Mesenchymal stem cell (in vitro differentiated cells and primary cell): ENCODE data around the gene SLC4A2.

Experiments
- DNase-seq: peaks from one replicate; pipeline ENCODE4 v3.0.0-alpha.2; 2013
- H2AFZ ChIP-seq: one replicate; pipeline ENCODE4 v1.6.1; 2013; ENCODE audit warnings: low read depth, mild to moderate bottlenecking, control low read depth, inconsistent platforms, low read length, moderate library complexity
- H2AK5ac ChIP-seq: 2 replicates; pipeline ENCODE4 v1.6.1; 2013; ENCODE audit warnings: low read length, moderate library complexity, mild to moderate bottlenecking, inconsistent platforms; ENCODE audit not compliant: severe bottlenecking
- H2BK120ac ChIP-seq: one replicate; pipeline ENCODE4 v1.6.1; 2013; ENCODE audit warnings: low read depth, mild to moderate bottlenecking, inconsistent platforms, low read length, moderate library complexity
- H2BK12ac ChIP-seq, 2 experiments: one replicate each; pipeline ENCODE4 v1.6.1; 2013; ENCODE audit warnings: inconsistent platforms in 2 of 2, low read length in 2 of 2, mild to moderate bottlenecking in 2 of 2, moderate library complexity in 2 of 2, control low read depth in 1 of 2
- H2BK15ac ChIP-seq: one replicate; pipeline ENCODE4 v1.6.1; 2013; ENCODE audit warnings: mild to moderate bottlenecking, low read depth, inconsistent platforms; ENCODE audit not compliant: poor library complexity, severe bottlenecking
- H2BK5ac ChIP-seq: 2 replicates; pipeline ENCODE4 v1.6.1; 2013; ENCODE audit warnings: low read depth, mild to moderate bottlenecking, low read length, control low read depth, inconsistent platforms; ENCODE audit not compliant: poor library complexity, severe bottlenecking
- H3K14ac ChIP-seq, 2 experiments: one replicate each; pipeline ENCODE4 v1.6.1; 2013; ENCODE audit warnings: inconsistent platforms in 2 of 2, low read length in 2 of 2, control low read depth in 1 of 2, mild to moderate bottlenecking in 1 of 2, moderate library complexity in 1 of 2
- H3K18ac ChIP-seq, 2 experiments: one replicate each; pipeline ENCODE4 v1.6.1; 2013; ENCODE audit warnings: inconsistent platforms in 2 of 2, low read length in 2 of 2, control low read depth in 1 of 2, low read depth in 1 of 2, mild to moderate bottlenecking in 1 of 2
- H3K23ac ChIP-seq, 2 experiments: one replicate each; pipeline ENCODE4 v1.6.1; 2013; ENCODE audit warnings: inconsistent platforms in 2 of 2, low read length in 2 of 2, mild to moderate bottlenecking in 2 of 2, moderate library complexity in 2 of 2, control low read depth in 1 of 2
- H3K27ac ChIP-seq: 2 replicates; pipeline ENCODE4 v1.5.1; 2013; ENCODE audit warnings: mild to moderate bottlenecking, moderate library complexity, low read length, control low read depth, inconsistent platforms; ENCODE audit not compliant: poor library complexity, severe bottlenecking
- H3K27me3 ChIP-seq, 2 experiments: 2 replicates each; pipeline versions ENCODE4 v1.6.1 to v1.7.0; 2013; ENCODE audit warnings: low read length in 2 of 2, mild to moderate bottlenecking in 2 of 2, moderate library complexity in 2 of 2, control low read depth in 1 of 2, inconsistent platforms in 1 of 2; ENCODE audit not compliant: control insufficient read depth in 1 of 2, insufficient read depth in 1 of 2
- H3K36me3 ChIP-seq, 2 experiments: 2 replicates each; pipeline versions ENCODE4 v1.6.1 to v1.7.0; 2013; ENCODE audit warnings: low read length in 2 of 2, control low read depth in 1 of 2, inconsistent platforms in 1 of 2, low read depth in 1 of 2, mild to moderate bottlenecking in 1 of 2; ENCODE audit not compliant: insufficient read depth in 2 of 2, control insufficient read depth in 1 of 2
- H3K4ac ChIP-seq, 2 experiments: one replicate each; pipeline ENCODE4 v1.6.1; 2013; ENCODE audit warnings: inconsistent platforms in 2 of 2, low read length in 2 of 2, mild to moderate bottlenecking in 2 of 2, moderate library complexity in 2 of 2, control low read depth in 1 of 2, low read depth in 1 of 2
- H3K4me1 ChIP-seq: 2 replicates; pipeline ENCODE4 v1.6.1; 2013; ENCODE audit warnings: low read depth, low read length, control low read depth; ENCODE audit not compliant: control insufficient read depth, insufficient read depth
- H3K4me2 ChIP-seq: 2 replicates; pipeline ENCODE4 v1.6.1; 2013; ENCODE audit warnings: low read length, mild to moderate bottlenecking, inconsistent platforms; ENCODE audit not compliant: poor library complexity, severe bottlenecking
- H3K4me3 ChIP-seq, 2 experiments: 2 replicates each; pipeline versions ENCODE4 v1.5.1 to v1.7.0; 2013; ENCODE audit warnings: low read length in 2 of 2, mild to moderate bottlenecking in 2 of 2, control low read depth in 1 of 2, low read depth in 1 of 2; ENCODE audit not compliant: insufficient read depth in 1 of 2
- H3K79me1 ChIP-seq: replicated peaks from 2 replicates; pipeline ENCODE4 v1.6.1; 2013; ENCODE audit warnings: mild to moderate bottlenecking, control low read depth, low read length, inconsistent platforms; ENCODE audit not compliant: poor library complexity, severe bottlenecking
- H3K9ac ChIP-seq: 2 replicates; pipeline ENCODE4 v1.7.0; 2013; ENCODE audit warnings: mild to moderate bottlenecking, low read length, moderate library complexity
- H3K9me3 ChIP-seq: 2 replicates; pipeline ENCODE4 v1.7.0; 2013; ENCODE audit warnings: mild to moderate bottlenecking, low read length; ENCODE audit not compliant: control insufficient read depth
- H4K8ac ChIP-seq: one replicate; pipeline ENCODE4 v1.6.1; 2013; ENCODE audit warnings: inconsistent platforms, mild to moderate bottlenecking, low read length, moderate library complexity
- H4K91ac ChIP-seq: one replicate; pipeline ENCODE4 v1.6.1; 2013; ENCODE audit warnings: mild to moderate bottlenecking, low read length, inconsistent platforms
- WGBS: methylation state at CpG from one replicate; pipeline ENCODE4 v1.1.7; 2013; ENCODE audit warnings: mixed read lengths; 5-methylcytosine and 5-hydroxymethylcytosine counted together

Gene SLC4A2

DNA sequence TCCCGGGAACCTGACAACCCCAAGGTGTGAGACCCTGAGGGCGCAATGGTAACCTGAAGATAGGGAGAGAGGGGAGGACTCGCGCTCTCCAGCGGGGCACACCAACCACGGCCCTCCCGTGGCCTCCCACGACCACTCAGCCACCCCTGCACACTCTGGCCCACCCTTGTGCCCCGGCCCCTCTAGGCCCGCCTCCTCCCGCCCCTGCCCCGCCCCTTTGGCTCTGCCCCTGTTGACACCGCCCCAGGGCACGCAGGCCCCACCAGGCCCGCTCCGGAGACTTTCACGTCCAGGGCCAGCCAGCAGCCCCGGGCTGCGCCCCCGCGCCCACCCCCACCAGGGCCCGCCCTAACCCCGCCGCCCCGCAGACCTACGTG lies 46.0 kb upstream of the SLC4A2 start:
- 60% methylated on average over 19 of the region's 26 CpGs for WGBS
- Histone ChIP-seq H3K4ac (no peak overlapping the region), H3K18ac (peak overlapping the region in 1 of 2 experiments; percentile 18)

DNA sequence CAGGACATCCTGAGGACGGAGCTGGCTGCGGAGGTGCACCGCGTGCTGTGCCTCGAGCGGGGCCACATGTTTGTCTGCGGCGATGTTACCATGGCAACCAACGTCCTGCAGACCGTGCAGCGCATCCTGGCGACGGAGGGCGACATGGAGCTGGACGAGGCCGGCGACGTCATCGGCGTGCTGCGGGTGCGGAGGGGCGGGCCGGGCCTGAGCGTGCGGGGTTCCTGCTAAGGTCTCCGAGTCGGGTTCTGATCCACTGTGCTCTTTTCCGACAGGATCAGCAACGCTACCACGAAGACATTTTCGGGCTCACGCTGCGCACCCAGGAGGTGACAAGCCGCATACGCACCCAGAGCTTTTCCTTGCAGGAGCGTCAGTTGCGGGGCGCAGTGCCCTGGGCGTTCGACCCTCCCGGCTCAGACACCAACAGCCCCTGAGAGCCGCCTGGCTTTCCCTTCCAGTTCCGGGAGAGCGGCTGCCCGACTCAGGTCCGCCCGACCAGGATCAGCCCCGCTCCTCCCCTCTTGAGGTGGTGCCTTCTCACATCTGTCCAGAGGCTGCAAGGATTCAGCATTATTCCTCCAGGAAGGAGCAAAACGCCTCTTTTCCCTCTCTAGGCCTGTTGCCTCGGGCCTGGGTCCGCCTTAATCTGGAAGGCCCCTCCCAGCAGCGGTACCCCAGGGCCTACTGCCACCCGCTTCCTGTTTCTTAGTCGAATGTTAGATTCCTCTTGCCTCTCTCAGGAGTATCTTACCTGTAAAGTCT lies 45.5 kb upstream of the SLC4A2 start:
- Histone ChIP-seq H2BK12ac (no peak overlapping the region), H4K8ac (no peak overlapping the region), H3K9ac (peak overlapping the region; percentile 79), H3K4ac (no peak overlapping the region), H3K4me1 (peaks cover 26% of the 10 kb centered on the region), H3K18ac (peak overlapping the region in 1 of 2 experiments; percentile 14), H3K23ac (no peak overlapping the region), H3K9me3 (no peaks in the 10 kb centered on the region), H3K36me3 (no peaks in the 10 kb centered on the region), H3K14ac (no peak overlapping the region), H2BK15ac (no peak overlapping the region), H3K27ac (no peak overlapping the region), H3K27me3 (peaks cover 47 to 49% of the 10 kb centered on the region in 2 experiments), H2AK5ac (no peak overlapping the region), H2BK5ac (no peak overlapping the region), H2BK120ac (no peak overlapping the region), H4K91ac (peak overlapping the region; percentile 44), H2AFZ (no peak overlapping the region), H3K4me3 (peak overlapping the region in 1 of 2 experiments; percentile 66), H3K79me1 (no peaks in the 10 kb centered on the region), H3K4me2 (no peak overlapping the region)
- WGBS = 68% methylated on average over 53 of the region's 55 CpGs
- no peak for DNase-seq

More for the DNA sequence above, 46.0 kb upstream of the SLC4A2 start:
- Histone ChIP-seq H3K9me3 (no peaks in the 10 kb centered on the region), H3K4me1 (peaks cover 20% of the 10 kb centered on the region), H3K36me3 (no peaks in the 10 kb centered on the region), H3K23ac (no peak overlapping the region), H3K27me3 (peaks cover 45 to 46% of the 10 kb centered on the region in 2 experiments), H2AFZ (no peak overlapping the region), H2BK120ac (no peak overlapping the region), H3K4me3 (peak overlapping the region in 1 of 2 experiments; percentile 66), H2BK15ac (no peak overlapping the region), H4K91ac (no peak overlapping the region), H3K27ac (no peak overlapping the region), H2BK5ac (no peak overlapping the region), H3K14ac (no peak overlapping the region), H3K79me1 (no peaks in the 10 kb centered on the region), H2AK5ac (no peak overlapping the region), H3K4me2 (no peak overlapping the region), H2BK12ac (peak overlapping the region in 1 of 2 experiments; percentile 43), H3K9ac (no peak overlapping the region), H4K8ac (no peak overlapping the region)
- no peak for DNase-seq

DNA sequence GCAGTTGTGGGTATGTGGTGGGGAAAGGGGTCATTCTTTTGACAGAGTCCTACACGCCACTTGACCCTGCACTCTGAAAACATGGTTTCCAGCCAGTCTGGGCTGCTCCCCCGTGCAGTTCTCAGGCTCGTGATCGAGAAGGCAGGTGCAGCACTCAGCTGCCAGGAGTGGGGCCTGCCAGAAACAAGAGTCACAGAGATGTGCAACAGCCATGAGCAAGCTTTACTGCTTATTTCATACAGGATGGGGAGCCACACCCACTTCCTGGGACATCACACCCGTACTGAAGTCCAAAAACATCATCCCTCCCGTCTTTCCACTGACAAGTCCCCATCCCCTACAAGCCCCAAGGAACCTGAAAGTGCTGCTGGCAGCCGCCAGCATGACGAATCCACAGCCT lies 44.4 kb upstream of the SLC4A2 start:
- H3K27ac ChIP-seq = no peak overlapping the region
- no peaks in the 10 kb centered on the region for H3K36me3 ChIP-seq
- H3K9me3 ChIP-seq = no peaks in the 10 kb centered on the region
- DNase-seq = no peak
- H4K8ac ChIP-seq = no peak overlapping the region
- H3K23ac ChIP-seq = no peak overlapping the region
- no peak overlapping the region for H4K91ac ChIP-seq
- H3K27me3 ChIP-seq = peaks cover 54 to 59% of the 10 kb centered on the region in 2 experiments
- H3K4me1 ChIP-seq = peaks cover 21% of the 10 kb centered on the region
- H2BK12ac ChIP-seq = no peak overlapping the region
- no peak overlapping the region for H3K14ac ChIP-seq
- no peaks in the 10 kb centered on the region for H3K79me1 ChIP-seq
- no peak overlapping the region for H2BK120ac ChIP-seq
- H2AFZ ChIP-seq = no peak overlapping the region
- no peak overlapping the region for H3K4ac ChIP-seq
- no peak overlapping the region for H3K18ac ChIP-seq
- no peak overlapping the region for H2BK15ac ChIP-seq
- no peak overlapping the region for H3K4me3 ChIP-seq
- H2BK5ac ChIP-seq = no peak overlapping the region
- no peak overlapping the region for H3K4me2 ChIP-seq
- no peak overlapping the region for H3K9ac ChIP-seq
- WGBS = 87% methylated on average over 8 of the region's 8 CpGs
- H2AK5ac ChIP-seq = no peak overlapping the region

DNA sequence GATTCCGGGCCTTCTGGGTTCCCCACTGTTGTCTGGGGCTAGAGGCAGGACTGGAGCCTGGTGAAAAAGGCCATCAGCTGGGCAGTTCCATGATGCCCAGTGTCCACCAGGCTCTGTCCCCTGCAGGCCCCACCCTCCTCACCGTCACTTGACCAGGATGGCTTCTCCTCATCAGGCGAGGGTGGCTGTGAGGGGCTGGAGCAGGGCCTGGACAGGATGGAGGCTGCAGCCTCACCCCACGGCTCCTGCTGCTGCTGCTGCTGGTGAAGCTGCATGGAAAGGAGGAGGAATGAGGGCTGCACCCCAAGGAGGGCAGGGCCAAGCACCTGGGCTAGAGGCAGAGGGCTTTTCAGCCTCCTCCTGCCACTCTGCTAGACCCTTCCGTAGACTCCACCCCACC lies 43.4 kb upstream of the SLC4A2 start:
- H2AK5ac ChIP-seq = no peak overlapping the region
- no peak overlapping the region for H2BK12ac ChIP-seq
- no peak overlapping the region for H3K4me3 ChIP-seq
- no peak overlapping the region for H3K4me2 ChIP-seq
- H2BK120ac ChIP-seq = no peak overlapping the region
- H3K9ac ChIP-seq = no peak overlapping the region
- no peaks in the 10 kb centered on the region for H3K9me3 ChIP-seq
- H3K36me3 ChIP-seq = no peaks in the 10 kb centered on the region
- no peak overlapping the region for H2AFZ ChIP-seq
- H2BK5ac ChIP-seq = no peak overlapping the region
- DNase-seq = no peak
- peaks cover 56 to 69% of the 10 kb centered on the region in 2 experiments for H3K27me3 ChIP-seq
- H3K79me1 ChIP-seq = no peaks in the 10 kb centered on the region
- 94% methylated on average over 4 of the region's 5 CpGs for WGBS
- H3K23ac ChIP-seq = peak overlapping the region in 1 of 2 experiments; percentile 40
- H3K4ac ChIP-seq = no peak overlapping the region
- H3K4me1 ChIP-seq = peaks cover 14% of the 10 kb centered on the region
- H4K8ac ChIP-seq = no peak overlapping the region
- H4K91ac ChIP-seq = peak overlapping the region; percentile 45
- no peak overlapping the region for H2BK15ac ChIP-seq
- no peak overlapping the region for H3K27ac ChIP-seq
- H3K18ac ChIP-seq = no peak overlapping the region
- no peak overlapping the region for H3K14ac ChIP-seq
